Esophagus (tissue), 2 donors: ENCODE data around the gene CREB3L2. TPM values are rescaled to one million over a fixed set of nuclear protein-coding genes. Genes with fewer than 3 reads are reported as not detected.

Source experiments
- H3K27ac ChIP-seq, 2 donors: one replicate each; pipeline ENCODE4 v1.5.1; 2013; ENCODE audit warnings: low read depth in 2 of 2, mild to moderate bottlenecking in 2 of 2, inconsistent platforms in 1 of 2, low read length in 1 of 2, moderate library complexity in 1 of 2
- H3K27me3 ChIP-seq, 2 donors: one replicate each; pipeline ENCODE4 v1.6.1; 2013; ENCODE audit warnings: low read length in 2 of 2, control low read depth in 1 of 2, mild to moderate bottlenecking in 1 of 2; ENCODE audit not compliant: insufficient read depth in 2 of 2, control insufficient read depth in 1 of 2
- H3K36me3 ChIP-seq, 2 donors: one replicate each; pipeline ENCODE4 v1.6.1; 2013; ENCODE audit warnings: low read length in 1 of 2; ENCODE audit not compliant: control insufficient read depth in 2 of 2, insufficient read depth in 2 of 2
- H3K4me1 ChIP-seq, 2 donors: one replicate each; pipeline ENCODE4 v1.6.1; 2013; ENCODE audit warnings: low read length in 1 of 2; ENCODE audit not compliant: control insufficient read depth in 2 of 2, insufficient read depth in 2 of 2
- H3K4me3 ChIP-seq, 2 donors: one replicate each; pipeline ENCODE4 v1.5.1; 2013; ENCODE audit warnings: low read length in 2 of 2, mild to moderate bottlenecking in 2 of 2, low read depth in 1 of 2, moderate library complexity in 1 of 2
- H3K9me3 ChIP-seq, 2 donors: one replicate each; pipeline ENCODE4 v1.6.1; 2013; ENCODE audit warnings: mild to moderate bottlenecking in 2 of 2, low read depth in 1 of 2, low read length in 1 of 2, moderate library complexity in 1 of 2; ENCODE audit not compliant: control insufficient read depth in 2 of 2, insufficient read depth in 1 of 2
- WGBS, 2 donors: extraction: QIAGEN DNeasy Blood & Tissue Kit; methylation state at CpG; one replicate each; pipeline ENCODE4 v1.1.7; 2013; 5-methylcytosine and 5-hydroxymethylcytosine counted together
- polyA plus RNA-seq, 2 donors: library from polyadenylated mRNA; stranded (reverse); fragments of 200-250 nt; gene quantifications; one replicate each; pipeline ENCODE4 v1.2.3, GENCODE V29; 2013
- donor health status: healthy with polysubstance abuse.
- donor health status: Bipolar disorder and iron deficiency.

The CREB3L2 gene
- polyA plus RNA-seq, 2 donors, result 4.9 to 7.3 TPM

DNA sequence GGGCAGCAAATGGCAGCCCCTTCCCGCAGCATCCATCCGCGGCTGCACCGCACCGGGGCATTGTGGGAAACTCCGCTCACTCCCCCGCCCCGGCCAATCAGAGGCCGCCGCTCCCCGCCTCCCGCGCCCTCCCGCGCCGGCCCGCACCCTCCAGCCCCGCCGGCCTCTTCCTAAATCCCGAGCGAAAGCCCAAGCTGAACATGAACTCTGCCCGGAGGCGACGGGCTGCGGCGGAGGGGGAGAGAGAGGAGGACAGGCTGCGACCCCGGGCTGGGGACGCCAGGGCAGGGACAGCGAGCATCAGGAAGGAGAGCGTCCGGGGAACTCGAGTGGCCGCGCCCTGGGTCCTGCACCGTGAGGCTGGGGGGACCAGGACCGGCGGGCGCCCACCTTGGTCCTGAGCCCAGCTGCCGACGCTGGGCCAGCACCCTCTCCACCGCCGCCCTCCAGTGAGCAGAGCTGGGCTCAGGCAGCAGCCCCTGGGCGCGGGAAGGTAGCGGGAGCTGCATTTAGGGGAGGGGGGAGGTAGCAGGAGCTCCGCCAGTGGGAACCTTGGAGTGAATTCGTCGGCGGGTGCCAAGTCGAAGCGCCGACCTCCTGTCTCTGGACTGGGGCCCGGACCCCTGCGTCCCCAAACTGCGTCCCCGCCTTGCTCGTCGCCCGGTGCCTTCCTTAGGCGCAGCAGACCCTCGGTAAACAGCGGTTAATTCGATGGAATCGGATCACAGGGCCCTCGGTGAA lies 154.9 kb downstream of the CREB3L2 start, which contains the start of gene DGKI:
Gene DGKI (minus strand): TSS at position 148 of the 741 bp plus-strand sequence.
- Histone ChIP-seq H3K9me3 (no peaks in the 10 kb centered on the region), H3K27me3 (peaks cover 0 to 2% of the 10 kb centered on the region in 2 donors), H3K4me3 (peak within 1 kb of the TSS; percentile 20 to 42), H3K36me3 (no peaks in the 10 kb centered on the region), H3K4me1 (peaks cover 0 to 4% of the 10 kb centered on the region in 2 donors), H3K27ac (no peak within 1 kb of the TSS)
- WGBS, 2 donors, result 5 to 8% methylated on average over 63 to 66 of the region's 66 CpGs

DNA sequence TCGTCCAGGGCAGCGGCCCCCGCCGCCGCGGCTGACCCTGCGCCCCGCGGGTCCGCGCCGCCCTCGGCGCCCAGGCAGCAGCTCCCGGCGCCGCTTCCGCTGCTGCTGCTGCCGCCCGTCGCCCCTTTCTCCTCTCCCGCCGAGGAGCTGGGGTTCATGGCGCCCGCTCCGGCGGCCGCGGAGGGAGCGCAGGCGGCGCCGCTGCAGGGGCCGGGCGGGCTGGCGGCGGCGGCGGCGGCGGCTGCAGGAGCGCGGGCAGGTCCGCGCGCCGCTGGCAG lies 155.4 kb downstream of the CREB3L2 start:
- Histone ChIP-seq H3K27me3 (peaks cover 0 to 2% of the 10 kb centered on the region in 2 donors), H3K9me3 (no peaks in the 10 kb centered on the region), H3K27ac (no peak overlapping the region), H3K4me3 (peak overlapping the region; percentile 20 to 42), H3K36me3 (no peaks in the 10 kb centered on the region), H3K4me1 (peaks cover 0 to 4% of the 10 kb centered on the region in 2 donors)
- 1% methylated on average over 24 to 47 of the region's 47 CpGs for WGBS, 2 donors

DNA sequence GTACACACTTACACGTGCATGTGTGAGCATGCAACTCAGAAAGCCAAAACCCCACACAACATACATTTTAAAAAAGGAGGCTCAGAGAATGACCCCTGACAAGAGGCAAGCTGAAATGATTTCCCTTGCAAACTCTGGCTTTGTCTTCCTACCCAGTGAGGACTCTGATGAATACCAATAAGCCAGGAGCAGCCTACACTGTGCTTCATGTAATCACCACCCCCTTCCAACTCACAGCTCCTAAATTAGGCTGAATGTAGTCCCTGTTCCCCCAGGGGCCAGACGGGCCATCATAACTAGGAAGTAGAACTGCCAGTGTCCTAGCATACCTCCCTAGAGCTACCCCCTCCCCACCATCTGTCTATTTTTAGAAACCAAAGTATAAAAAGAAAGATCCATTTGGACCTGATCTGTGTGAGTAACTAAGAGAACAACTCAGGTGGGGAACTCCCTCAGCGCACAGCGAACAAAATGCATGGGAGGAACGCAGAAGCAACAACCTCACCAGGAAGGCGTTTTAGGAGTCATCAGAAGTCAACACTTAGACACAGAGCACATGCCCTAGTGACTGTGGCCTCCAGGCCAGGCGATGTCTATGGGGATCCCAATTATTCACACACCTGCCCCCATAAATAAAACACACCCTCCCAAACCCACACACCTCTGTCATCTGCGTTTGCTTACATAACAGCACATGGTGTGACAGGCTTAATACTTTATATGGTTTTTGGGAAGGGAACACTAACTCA lies 157.0 kb downstream of the CREB3L2 start:
- no peaks in the 10 kb centered on the region for H3K36me3 ChIP-seq
- WGBS, 2 donors, result 80 to 83% methylated on average over 8 of the region's 8 CpGs

DNA sequence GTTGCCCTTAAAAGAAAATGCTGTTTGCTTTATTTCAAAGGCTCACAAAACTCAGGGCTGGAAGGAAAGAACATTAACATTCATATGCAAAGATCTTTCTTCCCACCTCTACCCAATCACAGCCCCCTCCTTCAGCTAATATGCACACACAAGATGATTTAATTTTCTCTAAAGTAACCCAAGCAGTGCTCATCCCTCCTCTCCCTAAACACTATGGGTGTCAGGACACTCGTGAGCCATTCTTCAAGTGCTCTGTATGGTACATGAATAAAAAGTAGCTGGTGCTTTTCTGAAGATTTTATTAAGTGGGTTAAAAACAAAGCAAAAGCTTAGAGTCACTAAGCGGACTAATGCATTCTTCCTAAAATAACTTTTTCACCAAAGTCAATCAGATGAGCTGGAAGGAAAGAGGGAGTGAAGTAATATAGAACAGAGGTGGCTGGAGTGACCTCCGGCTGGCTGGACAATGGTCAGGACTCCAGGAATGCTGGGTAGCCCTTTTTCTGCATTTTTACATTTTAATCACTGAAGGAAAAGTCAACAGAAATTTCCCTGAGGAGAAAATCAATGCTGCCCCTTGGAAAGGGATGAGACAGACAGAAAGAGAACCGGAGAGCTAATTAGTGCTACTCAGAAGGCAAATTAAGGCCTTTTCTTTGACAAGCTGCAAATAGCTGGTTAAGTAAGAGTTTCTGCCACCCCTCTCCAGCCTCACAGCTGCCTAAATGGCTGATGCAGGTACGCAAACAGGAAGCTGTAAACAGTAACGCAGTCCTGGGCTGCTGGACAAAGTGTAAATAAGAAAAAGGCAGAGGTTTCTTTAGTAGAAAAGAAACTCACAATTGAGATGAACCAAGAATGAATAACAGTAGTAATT lies 161.7 kb downstream of the CREB3L2 start:
- Histone ChIP-seq H3K4me1 (no peaks in the 10 kb centered on the region), H3K36me3 (no peaks in the 10 kb centered on the region), H3K27ac (no peak overlapping the region), H3K9me3 (no peaks in the 10 kb centered on the region), H3K4me3 (no peak overlapping the region), H3K27me3 (no peaks in the 10 kb centered on the region)
- WGBS, 2 donors, result 79 to 86% methylated on average over 6 of the region's 6 CpGs

More for the DNA sequence above, 157.0 kb downstream of the CREB3L2 start:
- Histone ChIP-seq H3K27me3 (peaks cover 0 to 2% of the 10 kb centered on the region in 2 donors), H3K27ac (no peak overlapping the region), H3K9me3 (no peaks in the 10 kb centered on the region), H3K4me1 (peaks cover 0 to 4% of the 10 kb centered on the region in 2 donors), H3K4me3 (no peak overlapping the region)

DNA sequence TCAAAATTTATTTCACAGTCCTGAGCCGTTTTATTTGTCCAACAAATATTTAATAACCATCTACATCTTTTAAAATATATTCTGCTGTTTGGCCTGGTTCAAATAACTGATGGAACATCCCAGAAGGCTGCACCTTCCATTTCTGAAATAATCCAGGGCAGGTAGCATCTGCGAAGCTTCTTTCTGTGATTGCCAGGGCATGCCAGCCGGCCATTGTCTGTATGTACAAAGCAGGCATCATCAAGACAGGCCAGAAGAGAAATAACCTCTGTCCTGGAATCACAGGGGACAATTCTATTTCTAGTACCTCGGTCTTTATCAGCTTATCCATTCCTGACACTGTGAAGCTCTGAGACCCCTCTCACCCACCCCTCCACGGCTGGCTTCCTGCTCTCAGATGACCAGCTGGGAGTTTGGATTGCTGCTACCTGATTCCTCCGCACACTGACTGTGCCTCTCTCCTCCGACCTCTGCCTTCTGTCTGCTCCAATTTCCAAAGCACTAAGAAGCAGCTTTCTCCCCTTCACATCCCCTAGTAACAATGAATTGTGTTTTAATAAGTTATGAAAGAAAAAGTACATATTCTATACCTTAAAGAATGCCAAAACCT lies 163.1 kb downstream of the CREB3L2 start:
- Histone ChIP-seq H3K4me3 (no peak overlapping the region), H3K9me3 (no peaks in the 10 kb centered on the region), H3K4me1 (no peaks in the 10 kb centered on the region), H3K36me3 (no peaks in the 10 kb centered on the region), H3K27me3 (no peaks in the 10 kb centered on the region), H3K27ac (no peak overlapping the region)
- WGBS, 2 donors, result 82 to 85% methylated on average over 7 of the region's 7 CpGs

DNA sequence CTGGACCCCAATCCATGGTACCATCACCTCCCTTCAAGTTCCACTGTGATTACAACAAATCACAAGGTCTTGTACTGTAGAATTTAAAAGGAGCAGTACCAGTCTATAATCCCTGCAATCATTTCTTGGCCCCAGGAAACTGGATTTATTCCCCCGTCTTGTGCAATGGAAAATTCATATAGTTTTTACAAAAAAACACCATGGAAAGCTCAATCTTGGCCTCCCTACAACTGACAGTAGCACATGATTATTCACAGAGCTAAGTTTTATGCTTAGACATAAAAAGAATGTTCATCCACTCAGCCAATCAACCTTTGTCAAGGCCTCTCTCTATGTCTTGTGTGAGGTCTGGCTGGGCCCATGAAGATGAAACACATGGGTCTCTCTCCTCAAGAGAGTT lies 165.3 kb downstream of the CREB3L2 start:
- Histone ChIP-seq H3K27ac (no peak overlapping the region), H3K9me3 (peaks cover 0 to 6% of the 10 kb centered on the region in 2 donors), H3K36me3 (no peaks in the 10 kb centered on the region), H3K27me3 (no peaks in the 10 kb centered on the region), H3K4me1 (no peaks in the 10 kb centered on the region), H3K4me3 (no peak overlapping the region)
- WGBS, 2 donors, result 64 to 77% methylated on average over 1 of the region's 1 CpG

DNA sequence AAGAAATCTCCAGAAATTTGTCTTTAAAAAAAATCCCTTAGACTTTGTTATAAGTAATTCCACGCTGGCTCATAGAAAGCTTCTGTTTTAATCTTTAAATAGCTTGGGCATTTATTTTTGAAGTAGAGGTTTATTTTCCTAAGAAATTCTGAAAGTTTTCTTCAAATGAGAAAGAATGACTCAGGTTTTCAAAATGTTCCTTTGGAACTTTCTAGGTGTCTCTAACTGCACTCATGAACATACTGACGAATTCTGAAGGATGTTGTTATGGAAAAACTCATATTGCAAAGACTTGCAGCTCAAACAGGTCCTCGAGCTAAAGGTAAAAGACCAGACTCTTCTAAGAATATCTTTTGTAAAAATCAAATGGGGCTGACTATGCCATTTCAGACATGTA lies 165.8 kb downstream of the CREB3L2 start:
- Histone ChIP-seq H3K4me1 (no peaks in the 10 kb centered on the region), H3K9me3 (peaks cover 0 to 6% of the 10 kb centered on the region in 2 donors)
- WGBS, 2 donors, result 73 to 78% methylated on average over 3 of the region's 3 CpGs

DNA sequence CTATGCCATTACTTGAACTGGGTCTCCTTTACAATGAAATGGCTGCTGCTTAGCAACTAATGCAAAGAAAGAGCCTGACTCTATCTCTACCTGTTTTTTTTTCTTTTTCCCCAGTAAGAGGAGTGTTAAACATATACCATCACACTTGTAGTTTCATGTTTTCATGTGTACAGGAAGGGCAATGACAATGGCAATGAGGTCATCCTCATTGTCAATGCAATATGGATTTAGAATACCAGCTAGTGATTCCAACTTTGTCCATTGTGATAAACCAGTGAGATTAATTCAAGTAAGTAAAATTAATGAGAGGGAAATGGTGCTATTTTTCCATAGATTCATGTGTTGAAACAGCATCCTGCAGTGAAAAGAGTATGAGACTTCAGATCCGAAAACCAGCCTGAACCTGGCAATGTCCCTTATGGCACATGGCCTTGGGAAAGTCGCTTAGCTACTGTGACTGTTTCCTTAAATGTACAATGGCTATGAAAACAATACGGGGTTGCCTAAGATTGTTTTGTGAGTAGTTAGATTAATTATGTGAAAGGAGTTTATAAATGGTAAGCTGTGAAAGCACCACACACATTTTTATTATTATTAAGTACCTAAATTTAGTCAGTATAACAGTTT lies 166.3 kb downstream of the CREB3L2 start:
- Histone ChIP-seq H3K4me3 (no peak overlapping the region), H3K4me1 (no peaks in the 10 kb centered on the region), H3K27me3 (no peaks in the 10 kb centered on the region), H3K9me3 (peaks cover 0 to 6% of the 10 kb centered on the region in 2 donors), H3K36me3 (no peaks in the 10 kb centered on the region), H3K27ac (no peak overlapping the region)
- 54 to 61% methylated on average over 3 of the region's 3 CpGs for WGBS, 2 donors

More for the DNA sequence above, 165.8 kb downstream of the CREB3L2 start:
- no peaks in the 10 kb centered on the region for H3K36me3 ChIP-seq
- no peak overlapping the region for H3K4me3 ChIP-seq
- H3K27me3 ChIP-seq, result no peaks in the 10 kb centered on the region
- no peak overlapping the region for H3K27ac ChIP-seq

DNA sequence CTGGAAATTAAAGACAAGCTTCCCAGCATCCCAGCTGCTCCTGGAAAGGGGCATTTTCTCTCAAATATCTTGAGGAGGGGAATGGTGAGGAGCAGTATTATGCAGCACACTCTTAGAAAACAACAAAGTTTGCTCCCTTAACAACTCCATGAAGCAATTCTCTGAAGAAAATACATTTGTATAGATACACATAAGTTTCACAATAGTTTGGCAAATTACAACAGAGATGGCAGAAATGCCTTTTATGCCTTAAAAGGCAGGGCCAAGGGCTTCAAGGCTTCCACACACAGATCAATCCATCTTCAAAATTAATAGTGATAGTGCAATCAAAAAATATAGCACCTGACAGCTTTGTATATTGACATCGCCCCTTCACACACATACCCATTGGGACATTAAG lies 167.3 kb downstream of the CREB3L2 start:
- Histone ChIP-seq H3K4me1 (peaks cover 0 to 3% of the 10 kb centered on the region in 2 donors), H3K9me3 (peaks cover 0 to 6% of the 10 kb centered on the region in 2 donors), H3K36me3 (no peaks in the 10 kb centered on the region), H3K27me3 (no peaks in the 10 kb centered on the region), H3K4me3 (no peak overlapping the region), H3K27ac (no peak overlapping the region)
- WGBS, 2 donors, result 98 to 100% methylated on average over 1 of the region's 1 CpG
